ENCODE data around the gene PDAP1.

The PDAP1 gene

GRCh38 chr7:99452541-99452940 is 44.1 kb upstream of the PDAP1 start:
- FAIRE-seq = no peak
- no peak for DNase-seq (ENCODE audit: insufficient read length, low spot score)
- TF ChIP-seq CTCF (IDR thresholded peaks at IDR 0.05; ENCODE audit: insufficient read depth, missing control alignments) = no peak

GRCh38 chr7:99451936-99452335 is 43.5 kb upstream of the PDAP1 start:
- TF ChIP-seq CTCF (IDR thresholded peaks at IDR 0.05; ENCODE audit: insufficient read depth, missing control alignments) = no peak
- no peak for DNase-seq (ENCODE audit: insufficient read length, low spot score)
- no peak for FAIRE-seq

GRCh38 chr7:99449326-99449725 is 40.9 kb upstream of the PDAP1 start:
- no peak for TF ChIP-seq CTCF (IDR thresholded peaks at IDR 0.05; ENCODE audit: insufficient read depth, missing control alignments)
- no peak for FAIRE-seq
- no peak for DNase-seq (ENCODE audit: insufficient read length, low spot score)

- FAIRE-seq = no peak
These were observed 40.5 kb upstream of the PDAP1 start for GRCh38 chr7:99448855-99449254.

GRCh38 chr7:99447943-99448342 is 39.5 kb upstream of the PDAP1 start:
- DNase-seq (ENCODE audit: insufficient read length, low spot score) = no peak
- no peak for FAIRE-seq
- no peak for TF ChIP-seq CTCF (IDR thresholded peaks at IDR 0.05; ENCODE audit: insufficient read depth, missing control alignments)

More at GRCh38 chr7:99448855-99449254, 40.5 kb upstream of the PDAP1 start:
- TF ChIP-seq CTCF (IDR thresholded peaks at IDR 0.05; ENCODE audit: insufficient read depth, missing control alignments) = no peak
- DNase-seq (ENCODE audit: insufficient read length, low spot score) = no peak

- TF ChIP-seq CTCF (IDR thresholded peaks at IDR 0.05; ENCODE audit: insufficient read depth, missing control alignments) = no peak
- no peak for FAIRE-seq
- DNase-seq (ENCODE audit: insufficient read length, low spot score) = no peak
These were observed 37.7 kb upstream of the PDAP1 start for GRCh38 chr7:99446096-99446495.

GRCh38 chr7:99440195-99440594 is 31.8 kb upstream of the PDAP1 start:
- FAIRE-seq (no peak), DNase-seq (ENCODE audit: insufficient read length, low spot score) (no peak)
- no peak for TF ChIP-seq CTCF (IDR thresholded peaks at IDR 0.05; ENCODE audit: insufficient read depth, missing control alignments)
